ENCODE data around the gene LCE1C. TPM values are rescaled to one million over a fixed set of nuclear protein-coding genes. Genes with fewer than 3 reads are reported as not detected.

LCE1C gene
- total and polyA plus RNA-seq, 2 of the 8 experiments (the other 6 are each of a cell fraction or from before 2014, with no cell fraction given) = not detected

GRCh38 chr1:152801333-152801732 is 5.1 kb downstream of the LCE1C start:
- FAIRE-seq (no peak), DNase-seq (ENCODE audit: low read depth in 1 of 2, low spot score in 2 of 2) (no peak)
- Histone ChIP-seq H4K20me1 (replicated peaks in 1 of 2; ENCODE audit: control insufficient read depth in 1 of 2, insufficient read depth in 2 of 2, low read length in 2 of 2) (no peaks in the 10 kb centered on the region), H3K23ac (ENCODE audit: insufficient read length) (no peak overlapping the region), H2BK12ac (ENCODE audit: low read depth, low read length) (no peak overlapping the region), H4K5ac (ENCODE audit: insufficient read length, low read depth, low read length) (no peak overlapping the region), H3K4me2 (ENCODE audit: insufficient read depth in 1 of 2, low read depth in 2 of 2, low read length in 2 of 2) (no peak overlapping the region), H3K9me3 (ENCODE audit: insufficient read depth in 2 of 2, low read depth in 1 of 2, low read length in 1 of 2) (peaks cover 56 to 77% of the 10 kb centered on the region in 2 experiments), H3K36me3 (ENCODE audit: control insufficient read depth in 2 of 4, insufficient read depth in 4 of 4, low read length in 3 of 4) (no peaks in the 10 kb centered on the region), H4K8ac (ENCODE audit: extremely low read depth, insufficient read depth, low read length) (no peak overlapping the region), H3K79me2 (ENCODE audit: control insufficient read depth in 1 of 2, insufficient read depth in 2 of 2, low read length in 2 of 2) (no peaks in the 10 kb centered on the region), H3K23me2 (ENCODE audit: low read depth, low read length) (no peaks in the 10 kb centered on the region), H3K18ac (ENCODE audit: extremely low read depth, low read length) (no peak overlapping the region), H3K4me3 (ENCODE audit: extremely low read depth in 1 of 4, insufficient read depth in 2 of 4, low read depth in 3 of 4, low read length in 4 of 4) (no peak overlapping the region), H2BK15ac (ENCODE audit: low read length) (no peak overlapping the region), H3K79me1 (ENCODE audit: low read depth, low read length) (no peaks in the 10 kb centered on the region), H3K4ac (replicated peaks; ENCODE audit: insufficient read length, low read depth, low read length) (no peak overlapping the region), H3K9ac (replicated peaks in 1 of 4; ENCODE audit: extremely low read depth in 1 of 4, low read depth in 3 of 4, low read length in 3 of 4) (no peak overlapping the region), H2BK20ac (ENCODE audit: low read length) (no peak overlapping the region), H3K14ac (ENCODE audit: insufficient read length) (no peak overlapping the region), H2BK120ac (replicated peaks; ENCODE audit: low read depth, low read length) (no peak overlapping the region), H3K4me1 (replicated peaks in 1 of 4; ENCODE audit: control insufficient read depth in 3 of 4, insufficient read depth in 4 of 4, low read length in 3 of 4) (no peaks in the 10 kb centered on the region), H3K27me3 (replicated peaks in 1 of 4; ENCODE audit: control insufficient read depth in 3 of 4, extremely low read depth in 1 of 4, insufficient read depth in 3 of 4, low read length in 3 of 4) (no peaks in the 10 kb centered on the region), H4K91ac (replicated peaks; ENCODE audit: insufficient read length, low read length) (no peak overlapping the region), H3K27ac (ENCODE audit: low read depth, low read length) (no peak overlapping the region), H2AFZ (ENCODE audit: low read length) (no peak overlapping the region), H3K56ac (replicated peaks; ENCODE audit: insufficient read length, low read depth, low read length) (no peak overlapping the region), H2AK5ac (ENCODE audit: low read depth, low read length) (no peak overlapping the region), H2BK5ac (ENCODE audit: low read depth, low read length) (no peak overlapping the region)
- POLR2A ChIA-PET (ENCODE audit: partially characterized antibody) = no interaction called here
- CTCF ChIA-PET (ENCODE audit: partially characterized antibody) = interaction anchor here (0.6 kb wide), 1 partner anchor 749 kb away, joined by 3 read pairs; no protein-coding TSS in a partner anchor
- WGBS, 2 experiments (ENCODE audit: extremely low coverage in 1 of 2, insufficient coverage in 1 of 2, insufficient read length in 1 of 2, insufficient replicate concordance in 2 of 2, low coverage in 1 of 2, low lambda C conversion rate in 2 of 2, missing lambda C conversion rate in 1 of 2) = 67% methylated on average over 1 of the region's 1 CpG; no CpG with 5 or more reads in 1 of the 2 experiments
- TF ChIP-seq ASH2L (IDR thresholded peaks at IDR 0.05; ENCODE audit: low read length) (no peak), SUZ12 (IDR thresholded peaks at IDR 0.05; ENCODE audit: low read length) (no peak), JUN (IDR thresholded peaks at IDR 0.05; ENCODE audit: low read depth, low read length) (no peak), SP1 (IDR thresholded peaks at IDR 0.05; ENCODE audit: low read depth, low read length) (no peak), TAF7 (optimal IDR thresholded peaks at IDR 0.05; ENCODE audit: borderline replicate concordance, low read depth, low read length) (no peak), HDAC6 (IDR thresholded peaks at IDR 0.05; ENCODE audit: low read depth, low read length) (no peak), TAF1 (IDR thresholded peaks at IDR 0.05; ENCODE audit: low read depth, low read length) (no peak), EZH2 (IDR thresholded peaks at IDR 0.05; ENCODE audit: low read depth, low read length, severe bottlenecking) (no peak), TBP (IDR thresholded peaks at IDR 0.05; ENCODE audit: low read depth, low read length) (no peak), CREB1 (IDR thresholded peaks at IDR 0.05) (no peak), CTBP2 (IDR thresholded peaks at IDR 0.05; ENCODE audit: borderline replicate concordance, insufficient read depth, insufficient read length, low read length) (no peak), POLR2AphosphoS5 (IDR thresholded peaks at IDR 0.05; ENCODE audit: low read depth, low read length) (no peak)
